ENCODE data around the gene S100A11. TPM values are rescaled to one million over a fixed set of nuclear protein-coding genes. Genes with fewer than 3 reads are reported as not detected.

S100A11 gene
- total and polyA plus RNA-seq, 9 of the 15 experiments (the other 6 are each of a cell fraction or from before 2014, with no cell fraction given): 131 to 808 (median 235) TPM

DNA sequence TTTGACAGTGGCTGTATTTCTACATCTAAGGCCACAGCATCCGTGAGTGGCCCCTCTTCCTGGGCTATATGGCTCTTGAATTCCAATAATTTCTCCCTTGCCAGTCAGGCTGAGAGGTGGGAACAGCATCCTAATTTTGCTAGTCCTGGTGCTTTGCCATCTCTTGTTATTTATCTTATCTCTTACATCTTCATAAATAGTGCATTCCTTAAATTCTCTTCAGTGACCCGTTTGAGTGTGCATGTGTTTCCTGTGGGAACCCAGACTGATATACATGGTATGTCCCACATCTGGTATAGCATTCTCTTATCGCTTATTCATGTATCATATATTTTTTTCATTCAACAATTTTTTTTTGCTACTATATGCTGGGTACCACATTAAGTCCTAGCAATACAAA, 9.9 kb downstream of the S100A11 start (continued):
- TF ChIP-seq, protein P1, sequence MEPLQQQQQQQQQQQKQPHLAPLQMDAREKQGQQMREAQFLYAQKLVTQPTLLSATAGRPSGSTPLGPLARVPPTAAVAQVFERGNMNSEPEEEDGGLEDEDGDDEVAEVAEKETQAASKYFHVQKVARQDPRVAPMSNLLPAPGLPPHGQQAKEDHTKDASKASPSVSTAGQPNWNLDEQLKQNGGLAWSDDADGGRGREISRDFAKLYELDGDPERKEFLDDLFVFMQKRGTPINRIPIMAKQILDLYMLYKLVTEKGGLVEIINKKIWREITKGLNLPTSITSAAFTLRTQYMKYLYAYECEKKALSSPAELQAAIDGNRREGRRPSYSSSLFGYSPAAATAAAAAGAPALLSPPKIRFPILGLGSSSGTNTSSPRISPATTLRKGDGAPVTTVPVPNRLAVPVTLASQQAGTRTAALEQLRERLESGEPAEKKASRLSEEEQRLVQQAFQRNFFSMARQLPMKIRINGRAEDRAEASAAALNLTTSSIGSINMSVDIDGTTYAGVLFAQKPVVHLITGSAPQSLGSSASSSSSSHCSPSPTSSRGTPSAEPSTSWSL (CRISPR knock-in tag; IDR thresholded peaks at IDR 0.05; ENCODE audit: borderline replicate concordance): no peak
- TF ChIP-seq ZNF3 (CRISPR knock-in tag; IDR thresholded peaks at IDR 0.05) (no peak), ZNF507 (tag; conservative IDR thresholded peaks at IDR 0.05) (no peak)

DNA sequence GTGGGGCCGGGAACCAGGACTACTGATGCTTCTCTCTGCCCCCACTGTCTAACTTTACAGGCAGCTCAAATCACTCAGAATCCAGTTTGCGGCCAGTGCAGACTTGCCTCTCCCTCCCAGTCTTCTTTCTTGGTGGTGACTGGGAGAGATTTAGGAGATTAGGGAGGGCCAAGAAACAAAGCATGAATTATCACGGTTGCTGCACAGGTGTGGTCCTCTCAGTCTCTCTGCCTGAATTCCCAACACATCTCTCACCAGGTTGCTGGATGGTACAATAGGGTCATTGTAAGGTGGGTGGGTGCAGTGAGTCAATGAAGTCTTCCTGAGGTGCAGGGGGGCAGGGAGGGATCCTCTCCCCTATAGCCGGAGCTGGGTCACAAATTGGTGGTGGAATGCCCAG, 12.6 kb downstream of the S100A11 start:
- Histone ChIP-seq H3K4me2 (ENCODE audit: insufficient read depth, low read length) (no peak overlapping the region), H3K27ac (ENCODE audit: extremely low read depth, low read depth, low read length) (no peak overlapping the region), H3K27me3 (ENCODE audit: control insufficient read depth in 2 of 2, insufficient read depth in 2 of 2, low read length in 2 of 2) (peaks cover 32 to 38% of the 10 kb centered on the region in 2 experiments), H3K9ac (ENCODE audit: insufficient read depth in 1 of 2, low read depth in 2 of 2, low read length in 2 of 2) (no peak overlapping the region), H3K9me3 (replicated peaks; ENCODE audit: control insufficient read depth, insufficient read depth, low read depth, low read length) (no peaks in the 10 kb centered on the region), H2AFZ (ENCODE audit: low read depth, low read length) (no peak overlapping the region), H3K4me3 (no peak overlapping the region), H3K36me3 (ENCODE audit: control insufficient read depth, insufficient read depth, low read length) (no peaks in the 10 kb centered on the region), H4K20me1 (replicated peaks; ENCODE audit: control insufficient read depth, insufficient read depth, low read length) (no peaks in the 10 kb centered on the region), H3K4me1 (replicated peaks in 1 of 2; ENCODE audit: control insufficient read depth in 2 of 2, insufficient read depth in 2 of 2, low read length in 2 of 2) (no peaks in the 10 kb centered on the region), H3K9me1 (ENCODE audit: control insufficient read depth, insufficient read depth, low read length) (no peaks in the 10 kb centered on the region), H3K79me2 (ENCODE audit: control insufficient read depth, insufficient read depth, low read length) (no peaks in the 10 kb centered on the region)
- ChIA-PET POLR2A (interaction anchor here (1.2 kb wide), 1 partner anchor 11 kb away, joined by 8 read pairs; no protein-coding TSS in a partner anchor), CTCF (ENCODE audit: low intra/inter-chr PET ratio) (interaction anchor here (0.9 kb wide), 1 partner anchor 54 kb away, joined by 3 read pairs; no protein-coding TSS in a partner anchor)
- 2% methylated on average over 4 of the region's 4 CpGs for WGBS (ENCODE audit: insufficient coverage, low coverage, missing lambda C conversion rate)
- intact Hi-C loops (cut with micrococcal nuclease): no loop called here
- no peak for FAIRE-seq
- no peak for DNase-seq (ENCODE audit: extremely low read depth in 1 of 4, low spot score in 3 of 4)
- BruUV-seq (replicated peaks): no TSS peak
- no peak for TF ChIP-seq MEF2D (tag; conservative IDR thresholded peaks at IDR 0.05; ENCODE audit: low read depth)
- no peak for TF ChIP-seq EP300 (IDR thresholded peaks at IDR 0.05; ENCODE audit: low read length)
- in situ Hi-C loops (cut with MboI): no loop called here
- no peak; the same call in 1 of the 3 replicates for ATAC-seq
